Endothelial cell (in vitro differentiated cells): ENCODE results near the gene LDLRAD2. TPM values are rescaled to one million over a fixed set of nuclear protein-coding genes. Genes with fewer than 3 reads are reported as not detected.

Experiments used
- DNase-seq: peaks from one replicate; pipeline ENCODE4 v3.0.0; 2021; ENCODE audit warnings: low spot score
- H3K27ac Mint-ChIP-seq: one replicate; pipeline ENCODE4 v1.8.0; 2021; ENCODE audit warnings: mixed read lengths, inconsistent platforms; ENCODE audit not compliant: unreplicated experiment
- H3K27me3 Mint-ChIP-seq: one replicate; pipeline ENCODE4 v1.8.0; 2021; ENCODE audit warnings: mild to moderate bottlenecking, moderate library complexity, mixed read lengths, inconsistent platforms; ENCODE audit not compliant: unreplicated experiment
- H3K36me3 Mint-ChIP-seq: one replicate; pipeline ENCODE4 v1.8.0; 2021; ENCODE audit warnings: mild to moderate bottlenecking, low read depth, mixed read lengths, inconsistent platforms; ENCODE audit not compliant: unreplicated experiment
- H3K4me1 Mint-ChIP-seq: one replicate; pipeline ENCODE4 v1.8.0; 2021; ENCODE audit warnings: mild to moderate bottlenecking, mixed read lengths, inconsistent platforms; ENCODE audit not compliant: unreplicated experiment
- H3K4me3 Mint-ChIP-seq: one replicate; pipeline ENCODE4 v1.8.0; 2021; ENCODE audit warnings: mild to moderate bottlenecking, mixed read lengths, inconsistent platforms; ENCODE audit not compliant: unreplicated experiment
- H3K9me3 Mint-ChIP-seq: one replicate; pipeline ENCODE4 v1.8.0; 2021; ENCODE audit warnings: mixed read lengths, inconsistent platforms; ENCODE audit not compliant: unreplicated experiment
- total RNA-seq: library from RNA; stranded (reverse); fragmentation: NEBNext Ultra II Directional; extraction: Animal tissue kit (Norgen Biotek cat#: 25700); gene quantifications from one replicate; pipeline ENCODE4 v1.2.1, GENCODE V29; 2021; ENCODE audit not compliant: unreplicated experiment
- TF ChIP-seq, protein P1 (sequence below): fragments of 200-600 bp; sonication (generic); IDR thresholded peaks from one replicate; pipeline ENCODE4 v1.5.0; 2021; ENCODE audit warnings: antibody characterized with exemption; ENCODE audit not compliant: unreplicated experiment

The LDLRAD2 gene
- total RNA-seq, 1 donor from 2014 or later = 1.3 TPM

DNA sequence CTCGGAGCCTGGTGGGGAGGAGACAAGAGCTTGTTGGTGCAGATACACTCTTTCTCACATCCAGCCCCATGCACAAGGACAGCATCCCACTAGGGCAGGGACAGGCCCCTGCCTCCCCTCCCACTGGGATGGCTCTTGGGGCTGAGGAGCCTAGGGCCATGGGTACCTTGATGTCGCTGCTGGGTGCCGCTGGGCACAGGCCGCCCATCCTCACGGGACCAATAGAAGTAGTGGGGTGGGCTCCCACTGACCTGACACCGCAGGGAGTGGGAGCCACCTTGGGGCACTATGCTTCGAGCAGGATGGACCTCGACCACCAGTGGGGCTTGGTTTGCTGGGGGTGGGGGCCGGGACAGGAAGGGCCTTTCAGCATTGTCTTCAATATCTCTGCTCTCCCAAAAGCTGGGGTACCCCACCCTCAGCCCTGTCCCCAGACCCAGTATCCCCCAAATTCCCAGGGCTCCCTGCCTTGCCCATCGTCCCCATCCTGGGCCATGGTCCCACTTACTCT lies 47.7 kb downstream of the LDLRAD2 start:
- H3K9me3 Mint-ChIP-seq = no peaks in the 10 kb centered on the region
- DNase-seq = no peak
- no peak overlapping the region for H3K4me3 Mint-ChIP-seq
- H3K36me3 Mint-ChIP-seq = peaks cover 57% of the 10 kb centered on the region
- H3K27ac Mint-ChIP-seq = no peak overlapping the region
- peaks cover 36% of the 10 kb centered on the region for H3K27me3 Mint-ChIP-seq
- H3K4me1 Mint-ChIP-seq = peaks cover 3% of the 10 kb centered on the region
- TF ChIP-seq, protein P1, sequence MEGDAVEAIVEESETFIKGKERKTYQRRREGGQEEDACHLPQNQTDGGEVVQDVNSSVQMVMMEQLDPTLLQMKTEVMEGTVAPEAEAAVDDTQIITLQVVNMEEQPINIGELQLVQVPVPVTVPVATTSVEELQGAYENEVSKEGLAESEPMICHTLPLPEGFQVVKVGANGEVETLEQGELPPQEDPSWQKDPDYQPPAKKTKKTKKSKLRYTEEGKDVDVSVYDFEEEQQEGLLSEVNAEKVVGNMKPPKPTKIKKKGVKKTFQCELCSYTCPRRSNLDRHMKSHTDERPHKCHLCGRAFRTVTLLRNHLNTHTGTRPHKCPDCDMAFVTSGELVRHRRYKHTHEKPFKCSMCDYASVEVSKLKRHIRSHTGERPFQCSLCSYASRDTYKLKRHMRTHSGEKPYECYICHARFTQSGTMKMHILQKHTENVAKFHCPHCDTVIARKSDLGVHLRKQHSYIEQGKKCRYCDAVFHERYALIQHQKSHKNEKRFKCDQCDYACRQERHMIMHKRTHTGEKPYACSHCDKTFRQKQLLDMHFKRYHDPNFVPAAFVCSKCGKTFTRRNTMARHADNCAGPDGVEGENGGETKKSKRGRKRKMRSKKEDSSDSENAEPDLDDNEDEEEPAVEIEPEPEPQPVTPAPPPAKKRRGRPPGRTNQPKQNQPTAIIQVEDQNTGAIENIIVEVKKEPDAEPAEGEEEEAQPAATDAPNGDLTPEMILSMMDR = no peak

DNA sequence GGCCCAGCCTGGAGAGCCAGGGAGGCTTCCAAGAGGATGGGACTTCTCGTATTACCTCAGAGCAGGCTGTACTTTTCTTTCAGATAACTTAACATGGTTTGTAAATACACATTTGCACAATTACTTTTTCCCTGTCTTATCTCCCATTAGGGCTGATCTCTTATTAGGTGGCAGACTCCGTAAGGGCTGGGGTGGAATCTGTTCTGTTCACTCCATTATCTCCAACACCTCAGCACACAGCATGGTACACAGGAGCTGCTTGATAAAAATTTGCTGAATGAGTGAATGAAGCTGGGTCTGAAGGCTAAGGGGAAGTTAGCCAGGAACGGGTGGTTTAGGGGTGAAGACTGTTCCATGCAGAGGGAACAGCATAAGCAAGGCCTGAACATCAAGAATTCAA lies 48.9 kb downstream of the LDLRAD2 start:
- Mint-ChIP-seq H3K27me3 (peaks cover 32% of the 10 kb centered on the region), H3K36me3 (peaks cover 54% of the 10 kb centered on the region), H3K4me3 (peak overlapping the region; percentile 37), H3K4me1 (peaks cover 3% of the 10 kb centered on the region), H3K27ac (no peak overlapping the region), H3K9me3 (no peaks in the 10 kb centered on the region)
- TF ChIP-seq, protein P1 = no peak
- DNase-seq = no peak

- peaks cover 24% of the 10 kb centered on the region for H3K27me3 Mint-ChIP-seq
- peak overlapping the region; percentile 61 for H3K27ac Mint-ChIP-seq
- no peak for DNase-seq
- peak overlapping the region; percentile 74 for H3K4me3 Mint-ChIP-seq
- TF ChIP-seq, protein P1 = no peak
- H3K4me1 Mint-ChIP-seq = peaks cover 3% of the 10 kb centered on the region
- H3K36me3 Mint-ChIP-seq = peaks cover 55% of the 10 kb centered on the region
- no peaks in the 10 kb centered on the region for H3K9me3 Mint-ChIP-seq
Measured at GRCh38 chr1:21861602-21862429, 49.8 kb downstream of the LDLRAD2 start.

- TF ChIP-seq, protein P1 = no peak
- no peaks in the 10 kb centered on the region for H3K9me3 Mint-ChIP-seq
- H3K27ac Mint-ChIP-seq = peak overlapping the region; percentile 13
- H3K27me3 Mint-ChIP-seq = peaks cover 18% of the 10 kb centered on the region
- H3K4me1 Mint-ChIP-seq = peaks cover 3% of the 10 kb centered on the region
- H3K36me3 Mint-ChIP-seq = peaks cover 54% of the 10 kb centered on the region
- no peak for DNase-seq
- H3K4me3 Mint-ChIP-seq = no peak overlapping the region
Measured at GRCh38 chr1:21863981-21864380, 51.9 kb downstream of the LDLRAD2 start.

DNA sequence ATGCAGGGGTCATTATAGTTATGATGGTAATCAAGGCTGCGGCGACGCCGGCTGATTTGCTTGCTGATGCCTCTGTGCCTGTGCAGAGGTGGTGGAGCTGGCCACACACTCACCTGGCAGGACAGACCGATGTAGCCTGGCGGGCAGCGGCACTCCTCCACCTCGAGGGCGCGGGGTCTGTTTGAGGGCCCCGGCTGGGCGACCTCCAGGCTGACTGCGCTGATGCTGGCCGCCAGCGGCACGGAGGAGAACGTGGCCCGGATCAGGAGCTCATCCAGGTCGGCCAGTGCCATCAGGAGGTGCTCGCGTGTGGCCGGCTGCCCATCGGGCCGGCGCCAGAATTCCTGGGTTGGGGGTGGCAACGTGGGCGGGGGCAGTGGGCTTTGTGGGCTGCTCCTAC lies 52.7 kb downstream of the LDLRAD2 start:
- no peak for DNase-seq
- peaks cover 54% of the 10 kb centered on the region for H3K36me3 Mint-ChIP-seq
- TF ChIP-seq, protein P1 = no peak
- H3K4me1 Mint-ChIP-seq = peaks cover 2% of the 10 kb centered on the region
- no peak overlapping the region for H3K27ac Mint-ChIP-seq
- no peak overlapping the region for H3K4me3 Mint-ChIP-seq
- H3K27me3 Mint-ChIP-seq = peaks cover 19% of the 10 kb centered on the region
- no peaks in the 10 kb centered on the region for H3K9me3 Mint-ChIP-seq
